Activated naive CD8-positive, alpha-beta T cell treated with anti-CD3 and anti-CD28 coated beads, Interleukin-2, amount 10 ng/mL, durations not matched to agents 7 days and 5 days (primary cell): ENCODE data around the gene CACNA1B. TPM values are rescaled to one million over a fixed set of nuclear protein-coding genes. Genes with fewer than 3 reads are reported as not detected.

Experiments used
- ATAC-seq: fragments of 150-1000 bp; cut with Tn5 transposase; one replicate; pipeline ENCODE4 v1.10.0; 2021; ENCODE audit warnings: low read depth, moderate library complexity
- POLR2A ChIA-PET: fragments of 350-600 bp; sonication (Branson Sonifier 250); formaldehyde crosslinking; loops from one replicate; lab custom pipeline; 2021; ENCODE audit warnings: antibody characterized with exemption; lab: Charles Lee
- DNase-seq: peaks from one replicate; pipeline ENCODE4 v3.0.0; 2021
- H3K27ac Mint-ChIP-seq: one replicate; pipeline ENCODE4 v1.8.0; 2022; ENCODE audit warnings: mild to moderate bottlenecking, mixed read lengths
- H3K27me3 Mint-ChIP-seq: one replicate; pipeline ENCODE4 v1.8.0; 2022; ENCODE audit warnings: mild to moderate bottlenecking, moderate library complexity, mixed read lengths
- H3K36me3 Mint-ChIP-seq: one replicate; pipeline ENCODE4 v1.8.0; 2021; ENCODE audit warnings: mild to moderate bottlenecking, mixed read lengths
- H3K4me1 Mint-ChIP-seq: one replicate; pipeline ENCODE4 v1.8.0; 2021; ENCODE audit warnings: mixed read lengths
- H3K4me3 Mint-ChIP-seq: one replicate; pipeline ENCODE4 v1.8.0; 2022; ENCODE audit warnings: mild to moderate bottlenecking, moderate library complexity, mixed read lengths
- H3K9me3 Mint-ChIP-seq: one replicate; pipeline ENCODE4 v1.8.0; 2021; ENCODE audit warnings: mixed read lengths
- total RNA-seq, 2 experiments: library from RNA; stranded (reverse); gene quantifications; one replicate each; pipeline ENCODE4 v1.2.3, GENCODE V29; 2021

Gene CACNA1B
- total RNA-seq, 2 experiments from 2014 or later: not detected

DNA sequence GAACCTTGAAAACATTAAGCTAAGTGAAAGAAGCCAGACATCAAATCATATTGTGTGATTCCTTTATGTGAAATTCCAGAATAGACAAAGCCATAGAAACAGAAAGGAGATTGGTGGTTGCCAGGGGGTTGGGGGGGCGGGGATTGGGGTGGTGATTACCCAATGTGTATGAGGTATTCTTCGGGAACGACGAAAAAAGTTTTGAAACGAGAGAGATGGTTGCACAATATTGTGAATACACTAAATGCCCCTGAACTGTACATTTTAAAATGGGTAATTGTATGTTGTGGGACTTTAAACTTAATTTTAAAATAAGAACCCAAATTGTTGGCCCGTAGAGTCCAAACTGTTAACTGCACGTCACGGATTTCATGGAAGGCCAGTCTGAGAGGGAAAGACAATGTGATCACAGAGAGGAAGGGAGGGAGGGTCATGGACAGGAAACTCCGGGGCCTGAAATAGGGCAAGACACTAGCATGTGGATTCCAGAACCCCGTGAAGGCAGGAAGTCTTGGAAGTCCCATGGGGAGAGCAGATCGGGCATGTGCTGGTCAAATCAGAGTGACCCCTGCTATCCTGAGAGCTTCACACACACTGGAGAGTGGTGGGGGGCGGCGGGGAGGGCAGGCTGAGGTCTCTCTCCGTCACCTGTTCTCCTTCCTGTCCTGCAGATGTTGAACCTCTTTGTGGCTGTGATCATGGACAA lies 218.4 kb downstream of the CACNA1B start:
- ATAC-seq (no peak), DNase-seq (no peak)
- POLR2A ChIA-PET: no interaction called here
- no peak overlapping the region for H3K27ac Mint-ChIP-seq
- H3K4me1 Mint-ChIP-seq: no peaks in the 10 kb centered on the region
- H3K9me3 Mint-ChIP-seq: no peaks in the 10 kb centered on the region
- peaks cover 3% of the 10 kb centered on the region for H3K27me3 Mint-ChIP-seq
- no peaks in the 10 kb centered on the region for H3K36me3 Mint-ChIP-seq
- H3K4me3 Mint-ChIP-seq: no peak overlapping the region

GRCh38 chr9:138096519-138096845 lies 218.9 kb downstream of the CACNA1B start:
- DNase-seq (no peak), ATAC-seq (no peak)
- no peaks in the 10 kb centered on the region for H3K27me3 Mint-ChIP-seq
- no peaks in the 10 kb centered on the region for H3K4me1 Mint-ChIP-seq
- no peaks in the 10 kb centered on the region for H3K9me3 Mint-ChIP-seq
- POLR2A ChIA-PET: no interaction called here
- no peaks in the 10 kb centered on the region for H3K36me3 Mint-ChIP-seq
- H3K27ac Mint-ChIP-seq: no peak overlapping the region
- H3K4me3 Mint-ChIP-seq: no peak overlapping the region

GRCh38 chr9:138097501-138097991 lies 220.0 kb downstream of the CACNA1B start:
- POLR2A ChIA-PET: no interaction called here
- ATAC-seq: no peak

DNA sequence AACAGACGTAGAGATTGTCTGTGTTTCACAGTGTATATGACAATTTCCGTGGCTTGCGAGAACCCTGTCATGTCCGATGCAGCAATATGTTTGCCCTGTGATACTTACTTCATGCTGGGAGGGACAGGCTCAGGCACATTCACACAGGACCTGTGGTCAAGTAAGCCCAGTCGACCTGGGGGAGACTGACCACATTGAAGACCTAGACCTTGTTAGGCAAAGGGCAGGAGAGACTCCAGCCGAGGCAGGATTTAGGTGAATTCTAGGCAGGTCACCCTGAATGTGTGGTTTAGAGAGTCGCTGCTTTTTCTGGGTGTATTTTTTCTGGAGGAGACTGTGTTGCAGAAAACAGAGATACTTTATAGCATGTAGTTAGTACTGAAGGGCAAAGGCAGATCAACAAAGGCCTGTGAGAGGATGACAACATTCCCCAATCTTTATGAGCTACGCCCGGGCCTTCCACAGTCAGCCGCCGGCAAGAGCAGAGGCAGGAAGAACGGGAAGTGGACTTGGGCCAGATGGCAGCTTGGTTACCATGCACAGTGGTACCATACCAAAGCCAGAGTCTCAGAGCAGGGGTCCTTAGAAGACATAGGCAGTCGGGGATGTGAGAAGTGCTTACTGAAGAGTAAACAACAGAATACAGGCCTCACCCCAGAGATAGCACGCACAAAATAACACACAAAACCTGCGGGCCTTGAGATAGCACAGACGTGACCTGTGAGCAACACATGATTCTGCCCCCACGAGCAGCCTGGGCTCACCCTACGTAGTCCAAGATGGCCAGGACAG lies 220.7 kb downstream of the CACNA1B start:
- DNase-seq: no peak
- Mint-ChIP-seq H3K9me3 (no peaks in the 10 kb centered on the region), H3K4me1 (no peaks in the 10 kb centered on the region), H3K27me3 (no peaks in the 10 kb centered on the region), H3K36me3 (no peaks in the 10 kb centered on the region), H3K27ac (peak overlapping the region; percentile 27), H3K4me3 (no peak overlapping the region)
- POLR2A ChIA-PET: no interaction called here
- ATAC-seq: no peak

More at GRCh38 chr9:138097501-138097991, 220.0 kb downstream of the CACNA1B start:
- Mint-ChIP-seq H3K4me3 (no peak overlapping the region), H3K9me3 (no peaks in the 10 kb centered on the region), H3K27ac (no peak overlapping the region), H3K36me3 (no peaks in the 10 kb centered on the region), H3K27me3 (no peaks in the 10 kb centered on the region), H3K4me1 (no peaks in the 10 kb centered on the region)
- no peak for DNase-seq

GRCh38 chr9:138098908-138099791 lies 221.6 kb downstream of the CACNA1B start:
- POLR2A ChIA-PET: no interaction called here
- no peaks in the 10 kb centered on the region for H3K27me3 Mint-ChIP-seq
- DNase-seq (no peak), ATAC-seq (no peak)
- H3K9me3 Mint-ChIP-seq: no peaks in the 10 kb centered on the region
- H3K36me3 Mint-ChIP-seq: no peaks in the 10 kb centered on the region
- no peak overlapping the region for H3K27ac Mint-ChIP-seq
- no peaks in the 10 kb centered on the region for H3K4me1 Mint-ChIP-seq
- no peak overlapping the region for H3K4me3 Mint-ChIP-seq

GRCh38 chr9:138099803-138100598 lies 222.4 kb downstream of the CACNA1B start:
- H3K27me3 Mint-ChIP-seq: no peaks in the 10 kb centered on the region
- ATAC-seq (no peak), DNase-seq (no peak)
- POLR2A ChIA-PET: no interaction called here
- no peaks in the 10 kb centered on the region for H3K36me3 Mint-ChIP-seq
- H3K4me1 Mint-ChIP-seq: no peaks in the 10 kb centered on the region
- no peak overlapping the region for H3K4me3 Mint-ChIP-seq
- no peaks in the 10 kb centered on the region for H3K9me3 Mint-ChIP-seq
- H3K27ac Mint-ChIP-seq: no peak overlapping the region

DNA sequence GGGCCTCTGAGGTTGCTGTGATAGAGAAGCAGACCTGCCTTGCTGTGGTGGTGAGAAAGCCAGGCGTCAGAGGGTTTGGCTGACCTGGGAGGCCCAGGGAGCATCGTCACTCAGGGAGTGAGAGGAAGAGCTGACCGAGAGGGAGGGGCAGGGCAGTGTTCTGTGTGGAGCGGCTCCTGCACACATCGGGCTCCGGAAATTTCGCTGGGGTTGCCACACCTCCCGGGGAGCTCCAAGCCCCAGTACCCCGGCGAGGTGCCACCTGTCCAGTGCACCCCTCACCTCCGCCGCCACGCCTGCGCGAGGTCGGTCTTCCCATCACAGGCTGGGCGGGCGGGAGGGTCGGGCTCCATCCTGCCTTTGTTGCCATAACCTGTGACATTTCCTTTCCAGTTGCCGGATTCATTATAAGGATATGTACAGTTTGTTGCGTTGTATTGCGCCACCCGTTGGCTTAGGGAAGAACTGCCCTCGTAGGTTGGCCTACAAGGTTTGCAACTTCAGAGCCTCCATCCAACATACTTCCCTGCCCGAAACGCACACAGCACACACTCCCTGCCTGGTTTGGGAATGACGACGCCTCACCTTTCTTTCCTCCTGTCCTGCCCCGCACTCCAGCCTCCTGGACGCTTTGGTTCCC lies 223.2 kb downstream of the CACNA1B start:
- no peak overlapping the region for H3K4me3 Mint-ChIP-seq
- no peaks in the 10 kb centered on the region for H3K27me3 Mint-ChIP-seq
- no peaks in the 10 kb centered on the region for H3K36me3 Mint-ChIP-seq
- no peak for ATAC-seq
- H3K27ac Mint-ChIP-seq: no peak overlapping the region
- DNase-seq: no peak
- POLR2A ChIA-PET: no interaction called here
- no peaks in the 10 kb centered on the region for H3K4me1 Mint-ChIP-seq
- H3K9me3 Mint-ChIP-seq: no peaks in the 10 kb centered on the region

GRCh38 chr9:138101444-138102234 lies 224.1 kb downstream of the CACNA1B start:
- H3K27ac Mint-ChIP-seq: no peak overlapping the region
- H3K27me3 Mint-ChIP-seq: no peaks in the 10 kb centered on the region
- DNase-seq: no peak
- no peaks in the 10 kb centered on the region for H3K4me1 Mint-ChIP-seq
- no peaks in the 10 kb centered on the region for H3K9me3 Mint-ChIP-seq
- H3K4me3 Mint-ChIP-seq: no peak overlapping the region
- ATAC-seq: no peak
- H3K36me3 Mint-ChIP-seq: no peaks in the 10 kb centered on the region
- POLR2A ChIA-PET: no interaction called here

- no peaks in the 10 kb centered on the region for H3K36me3 Mint-ChIP-seq
- no peak overlapping the region for H3K27ac Mint-ChIP-seq
- no peaks in the 10 kb centered on the region for H3K9me3 Mint-ChIP-seq
- ATAC-seq (no peak), DNase-seq (no peak)
- H3K4me3 Mint-ChIP-seq: no peak overlapping the region
- POLR2A ChIA-PET: no interaction called here
- H3K27me3 Mint-ChIP-seq: no peaks in the 10 kb centered on the region
- no peaks in the 10 kb centered on the region for H3K4me1 Mint-ChIP-seq
Observed at GRCh38 chr9:138102246-138103051, 224.9 kb downstream of the CACNA1B start.

- H3K4me1 Mint-ChIP-seq: no peaks in the 10 kb centered on the region
- H3K9me3 Mint-ChIP-seq: no peaks in the 10 kb centered on the region
- H3K36me3 Mint-ChIP-seq: no peaks in the 10 kb centered on the region
- DNase-seq (no peak), ATAC-seq (no peak)
- H3K4me3 Mint-ChIP-seq: no peak overlapping the region
- H3K27ac Mint-ChIP-seq: no peak overlapping the region
- no peaks in the 10 kb centered on the region for H3K27me3 Mint-ChIP-seq
- POLR2A ChIA-PET: no interaction called here
Observed at GRCh38 chr9:138103111-138103848, 225.7 kb downstream of the CACNA1B start.

DNA sequence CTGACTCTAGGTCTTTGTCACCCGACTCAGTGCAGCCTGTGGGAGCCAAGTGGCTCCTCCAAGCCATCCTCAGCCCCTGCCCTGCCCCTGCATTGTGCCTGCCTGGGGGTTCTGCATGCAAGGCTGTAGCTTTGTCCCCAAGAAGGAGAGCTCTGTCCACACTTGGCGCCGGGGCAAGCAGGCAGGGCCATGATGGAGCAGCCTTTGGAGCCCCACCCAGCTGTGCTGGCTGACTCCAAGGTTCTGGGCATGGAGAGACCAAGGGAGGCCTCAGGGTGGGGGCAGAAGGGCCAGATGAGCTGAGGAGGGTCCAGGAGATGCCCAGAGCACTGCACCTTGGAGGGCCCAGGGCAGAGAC lies 226.2 kb downstream of the CACNA1B start:
- H3K9me3 Mint-ChIP-seq: no peaks in the 10 kb centered on the region
- H3K4me1 Mint-ChIP-seq: no peaks in the 10 kb centered on the region
- ATAC-seq (no peak), DNase-seq (no peak)
- no peaks in the 10 kb centered on the region for H3K36me3 Mint-ChIP-seq
- peaks cover 2% of the 10 kb centered on the region for H3K27me3 Mint-ChIP-seq
- POLR2A ChIA-PET: no interaction called here
- no peak overlapping the region for H3K4me3 Mint-ChIP-seq
- H3K27ac Mint-ChIP-seq: no peak overlapping the region
